ENCODE measurements around the gene LMAN1L.

LMAN1L gene

GRCh38 chr15:74845581-74845980 lies 32.9 kb downstream of the LMAN1L start:
- no peak for TF ChIP-seq CTCF (IDR thresholded peaks at IDR 0.05; ENCODE audit: low read depth, low read length)
- H3K4me3 ChIP-seq (ENCODE audit: low read depth, low read length): no peak overlapping the region

- TF ChIP-seq CTCF (IDR thresholded peaks at IDR 0.05; ENCODE audit: low read depth, low read length): no peak
- no peak overlapping the region for H3K4me3 ChIP-seq (ENCODE audit: low read depth, low read length)
Measured at GRCh38 chr15:74847432-74847831, 34.8 kb downstream of the LMAN1L start.

- TF ChIP-seq CTCF (IDR thresholded peaks at IDR 0.05; ENCODE audit: low read depth, low read length): no peak
- H3K4me3 ChIP-seq (ENCODE audit: low read depth, low read length): no peak overlapping the region
Measured at GRCh38 chr15:74850393-74850792, 37.8 kb downstream of the LMAN1L start.

- no peak for TF ChIP-seq CTCF (IDR thresholded peaks at IDR 0.05; ENCODE audit: low read depth, low read length)
- no peak overlapping the region for H3K4me3 ChIP-seq (ENCODE audit: low read depth, low read length)
Measured at GRCh38 chr15:74851960-74852359, 39.3 kb downstream of the LMAN1L start.

- H3K4me3 ChIP-seq (ENCODE audit: low read depth, low read length): no peak overlapping the region
- no peak for TF ChIP-seq CTCF (IDR thresholded peaks at IDR 0.05; ENCODE audit: low read depth, low read length)
Measured at GRCh38 chr15:74854453-74855022, 41.9 kb downstream of the LMAN1L start.

GRCh38 chr15:74855857-74856256 lies 43.2 kb downstream of the LMAN1L start:
- H3K4me3 ChIP-seq (ENCODE audit: low read depth, low read length): no peak overlapping the region
- no peak for TF ChIP-seq CTCF (IDR thresholded peaks at IDR 0.05; ENCODE audit: low read depth, low read length)

GRCh38 chr15:74856537-74856936 lies 43.9 kb downstream of the LMAN1L start:
- no peak for TF ChIP-seq CTCF (IDR thresholded peaks at IDR 0.05; ENCODE audit: low read depth, low read length)
- H3K4me3 ChIP-seq (ENCODE audit: low read depth, low read length): no peak overlapping the region
